ENCODE measurements around the gene TCF4. TPM values are rescaled to one million over a fixed set of nuclear protein-coding genes. Genes with fewer than 3 reads are reported as not detected.

TCF4 gene
- total and polyA plus RNA-seq, 4 donors, result 4.3 to 15.3 (median 11.5) TPM

GRCh38 chr18:55310863-55311262 lies 277.1 kb downstream of the TCF4 start:
- H3K27ac ChIP-seq (ENCODE audit: low read depth in 1 of 2, low read length in 2 of 2), result no peak overlapping the region
- no peaks in the 10 kb centered on the region for H3K36me3 ChIP-seq (ENCODE audit: control insufficient read depth in 4 of 4, insufficient read depth in 3 of 4, low read depth in 1 of 4, low read length in 3 of 4)
- no peak overlapping the region for H3K4me3 ChIP-seq (ENCODE audit: low read depth in 1 of 3, low read length in 3 of 3)
- no peaks in the 10 kb centered on the region for H3K9me3 ChIP-seq (ENCODE audit: control insufficient read depth in 4 of 4, low read length in 3 of 4)
- no peaks in the 10 kb centered on the region for H3K4me1 ChIP-seq (ENCODE audit: control insufficient read depth in 4 of 4, insufficient read depth in 4 of 4, low read length in 3 of 4)
- 87% methylated on average over 2 of the region's 2 CpGs for WGBS
- H3K27me3 ChIP-seq (ENCODE audit: control insufficient read depth in 4 of 4, insufficient read depth in 4 of 4, low read length in 3 of 4), result no peaks in the 10 kb centered on the region
- TF ChIP-seq HNF4A (conservative IDR thresholded peaks at IDR 0.05) (no peak), ATF3 (IDR thresholded peaks at IDR 0.05) (no peak), FOXA2 (IDR thresholded peaks at IDR 0.05) (no peak), SP1 (IDR thresholded peaks at IDR 0.05) (no peak), EGR1 (IDR thresholded peaks at IDR 0.05; ENCODE audit: low read depth in 2 of 2) (no peak), JUND (IDR thresholded peaks at IDR 0.05) (no peak), RXRA (IDR thresholded peaks at IDR 0.05) (no peak), YY1 (IDR thresholded peaks at IDR 0.05) (no peak), CTCF (IDR thresholded peaks at IDR 0.05; ENCODE audit: low read depth, low read length, missing input control) (no peak), RAD21 (IDR thresholded peaks at IDR 0.05) (no peak), HNF4G (IDR thresholded peaks at IDR 0.05) (no peak), NR2F2 (IDR thresholded peaks at IDR 0.05) (no peak)
- TF ChIP-seq, protein P1, sequence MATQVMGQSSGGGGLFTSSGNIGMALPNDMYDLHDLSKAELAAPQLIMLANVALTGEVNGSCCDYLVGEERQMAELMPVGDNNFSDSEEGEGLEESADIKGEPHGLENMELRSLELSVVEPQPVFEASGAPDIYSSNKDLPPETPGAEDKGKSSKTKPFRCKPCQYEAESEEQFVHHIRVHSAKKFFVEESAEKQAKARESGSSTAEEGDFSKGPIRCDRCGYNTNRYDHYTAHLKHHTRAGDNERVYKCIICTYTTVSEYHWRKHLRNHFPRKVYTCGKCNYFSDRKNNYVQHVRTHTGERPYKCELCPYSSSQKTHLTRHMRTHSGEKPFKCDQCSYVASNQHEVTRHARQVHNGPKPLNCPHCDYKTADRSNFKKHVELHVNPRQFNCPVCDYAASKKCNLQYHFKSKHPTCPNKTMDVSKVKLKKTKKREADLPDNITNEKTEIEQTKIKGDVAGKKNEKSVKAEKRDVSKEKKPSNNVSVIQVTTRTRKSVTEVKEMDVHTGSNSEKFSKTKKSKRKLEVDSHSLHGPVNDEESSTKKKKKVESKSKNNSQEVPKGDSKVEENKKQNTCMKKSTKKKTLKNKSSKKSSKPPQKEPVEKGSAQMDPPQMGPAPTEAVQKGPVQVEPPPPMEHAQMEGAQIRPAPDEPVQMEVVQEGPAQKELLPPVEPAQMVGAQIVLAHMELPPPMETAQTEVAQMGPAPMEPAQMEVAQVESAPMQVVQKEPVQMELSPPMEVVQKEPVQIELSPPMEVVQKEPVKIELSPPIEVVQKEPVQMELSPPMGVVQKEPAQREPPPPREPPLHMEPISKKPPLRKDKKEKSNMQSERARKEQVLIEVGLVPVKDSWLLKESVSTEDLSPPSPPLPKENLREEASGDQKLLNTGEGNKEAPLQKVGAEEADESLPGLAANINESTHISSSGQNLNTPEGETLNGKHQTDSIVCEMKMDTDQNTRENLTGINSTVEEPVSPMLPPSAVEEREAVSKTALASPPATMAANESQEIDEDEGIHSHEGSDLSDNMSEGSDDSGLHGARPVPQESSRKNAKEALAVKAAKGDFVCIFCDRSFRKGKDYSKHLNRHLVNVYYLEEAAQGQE (IDR thresholded peaks at IDR 0.05), result no peak
- no peak overlapping the region for H3K9ac ChIP-seq (ENCODE audit: low read depth in 1 of 2, low read length in 2 of 2)
- DNase-seq (ENCODE audit: low spot score), result no peak

DNA sequence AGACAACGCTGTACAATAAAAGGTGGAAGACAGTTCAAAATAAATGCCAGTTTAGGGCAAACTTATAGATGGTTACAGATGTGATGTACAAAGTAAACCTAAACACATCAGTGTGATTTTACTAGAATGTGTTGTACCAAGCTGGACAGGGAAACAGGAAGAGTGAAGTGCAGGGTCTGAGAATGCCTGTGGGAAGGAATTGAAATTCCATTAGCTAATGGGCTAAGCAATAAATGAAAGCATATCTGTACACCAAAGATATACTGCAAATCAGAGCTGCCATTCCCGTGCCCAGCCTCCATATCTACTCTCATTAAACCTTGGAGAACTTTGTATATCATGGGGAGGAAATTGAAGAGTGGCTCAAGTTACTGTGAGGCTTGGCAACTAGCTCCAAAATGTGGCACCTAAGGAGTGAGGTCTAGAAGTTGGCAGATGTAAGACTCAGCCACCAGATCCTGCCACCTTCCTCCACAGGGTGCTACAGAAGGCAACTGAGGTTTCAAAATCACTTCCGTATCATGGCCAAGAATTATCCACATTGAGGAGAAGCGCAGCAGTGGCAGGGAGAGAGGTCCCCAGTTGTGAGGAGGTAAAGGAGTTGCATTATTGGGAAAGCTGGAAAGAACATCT lies 277.8 kb downstream of the TCF4 start:
- no peak overlapping the region for H3K27ac ChIP-seq (ENCODE audit: low read depth in 1 of 2, low read length in 2 of 2)
- no peak overlapping the region for H3K9ac ChIP-seq (ENCODE audit: low read depth in 1 of 2, low read length in 2 of 2)
- no peaks in the 10 kb centered on the region for H3K9me3 ChIP-seq (ENCODE audit: control insufficient read depth in 4 of 4, low read length in 3 of 4)
- no peaks in the 10 kb centered on the region for H3K27me3 ChIP-seq (ENCODE audit: control insufficient read depth in 4 of 4, insufficient read depth in 4 of 4, low read length in 3 of 4)
- 92% methylated on average over 4 of the region's 4 CpGs for WGBS
- H3K4me1 ChIP-seq (ENCODE audit: control insufficient read depth in 4 of 4, insufficient read depth in 4 of 4, low read length in 3 of 4), result no peaks in the 10 kb centered on the region
- TF ChIP-seq JUND (IDR thresholded peaks at IDR 0.05) (no peak), EGR1 (IDR thresholded peaks at IDR 0.05; ENCODE audit: low read depth in 2 of 2) (no peak), ZBTB33 (IDR thresholded peaks at IDR 0.05) (no peak), ATF3 (IDR thresholded peaks at IDR 0.05) (no peak), YY1 (IDR thresholded peaks at IDR 0.05) (no peak), NR2F2 (IDR thresholded peaks at IDR 0.05) (no peak), HNF4A (conservative IDR thresholded peaks at IDR 0.05) (no peak), TAF1 (conservative IDR thresholded peaks at IDR 0.05) (no peak), FOXA1 (IDR thresholded peaks at IDR 0.05) (no peak), FOXA2 (IDR thresholded peaks at IDR 0.05) (no peak), CTCF (IDR thresholded peaks at IDR 0.05; ENCODE audit: low read depth, low read length, missing input control) (no peak), RXRA (IDR thresholded peaks at IDR 0.05) (no peak)
- TF ChIP-seq, protein P1 (IDR thresholded peaks at IDR 0.05), result no peak
- H3K36me3 ChIP-seq (ENCODE audit: control insufficient read depth in 4 of 4, insufficient read depth in 3 of 4, low read depth in 1 of 4, low read length in 3 of 4), result no peaks in the 10 kb centered on the region
- no peak for DNase-seq (ENCODE audit: low spot score)
- H3K4me3 ChIP-seq (ENCODE audit: low read depth in 1 of 3, low read length in 3 of 3), result no peak overlapping the region
